Erythroblast (primary cell): ENCODE measurements around the gene TIMM29.

Source experiments
- GATA1 ChIP-seq: IDR thresholded peaks from 2 replicates; pipeline ENCODE4 v1.6.1; 2011; ENCODE audit warnings: low read depth, mild to moderate bottlenecking, control low read depth, low read length, moderate library complexity
- POLR2A ChIP-seq: IDR thresholded peaks from 2 replicates; pipeline ENCODE4 v1.6.1; 2011; ENCODE audit warnings: mild to moderate bottlenecking, low read length

DNA sequence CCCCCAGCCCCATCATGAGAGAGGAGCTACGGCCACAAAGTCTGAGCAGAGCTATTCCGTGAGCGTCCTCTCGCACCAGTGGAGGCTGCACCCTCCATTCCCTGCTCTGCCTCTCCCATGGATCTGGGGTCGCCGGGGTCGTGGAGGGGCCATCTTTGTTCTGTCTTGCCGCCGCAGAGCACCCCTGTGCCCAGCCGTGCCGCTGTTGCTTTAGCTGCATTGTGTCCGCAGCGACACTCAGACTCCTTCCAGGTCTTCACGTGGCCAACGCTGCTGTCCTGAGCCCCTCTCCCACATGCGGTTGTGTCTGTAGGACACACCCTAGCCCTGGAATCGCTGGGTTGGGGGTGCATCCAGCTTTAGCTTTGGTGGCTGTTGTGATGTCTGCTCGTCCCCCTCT lies 16.0 kb upstream of the TIMM29 start:
- TF ChIP-seq POLR2A, result no peak
- TF ChIP-seq GATA1, result no peak
